ENCODE measurements around the gene NR1H3.

The NR1H3 gene

GRCh38 chr11:47259232-47259977 lies 1.6 kb downstream of the NR1H3 start:
- Histone ChIP-seq H3K4me1 (ENCODE audit: control insufficient read depth in 1 of 2, insufficient read depth in 2 of 2, low read length in 2 of 2) (peaks cover 27 to 30% of the 10 kb centered on the region in 2 experiments), H2AK5ac (ENCODE audit: low read length) (peak overlapping the region; percentile 85), H2BK120ac (ENCODE audit: insufficient read depth, low read length, poor library complexity) (peak overlapping the region; percentile 33), H4K8ac (ENCODE audit: low read depth, low read length) (peak overlapping the region; percentile 47), H4K12ac (ENCODE audit: low read depth, low read length) (peak overlapping the region; percentile 25), H3K23ac (ENCODE audit: low read length) (no peak overlapping the region), H3K4ac (ENCODE audit: low read depth, low read length) (peak overlapping the region; percentile 38), H3K4me2 (ENCODE audit: low read length) (peak overlapping the region; percentile 48), H3K79me1 (ENCODE audit: low read length) (peaks cover 23% of the 10 kb centered on the region), H3K27ac (ENCODE audit: low read depth, low read length) (peak overlapping the region; percentile 80), H2BK12ac (ENCODE audit: low read length) (peak overlapping the region; percentile 20), H3K9ac (ENCODE audit: low read length) (peak overlapping the region; percentile 39), H3K14ac (ENCODE audit: low read length) (peak overlapping the region; percentile 85), H4K91ac (ENCODE audit: low read depth, low read length) (peak overlapping the region; percentile 71), H3K9me3 (ENCODE audit: insufficient read depth, low read depth, low read length) (peaks cover 2% of the 10 kb centered on the region), H3K27me3 (ENCODE audit: insufficient read depth, low read length) (no peaks in the 10 kb centered on the region), H2BK5ac (ENCODE audit: low read depth, low read length, poor library complexity) (peak overlapping the region; percentile 3), H2AFZ (ENCODE audit: insufficient read depth, low read length, poor library complexity) (no peak overlapping the region), H3K79me2 (ENCODE audit: control insufficient read depth, insufficient read depth, low read length, poor library complexity) (no peaks in the 10 kb centered on the region), H3K18ac (ENCODE audit: low read length) (peak overlapping the region; percentile 20), H3K4me3 (ENCODE audit: low read depth, low read length) (no peak overlapping the region), H3K36me3 (ENCODE audit: control insufficient read depth in 1 of 2, insufficient read depth in 2 of 2, low read length in 2 of 2) (peaks cover 4 to 5% of the 10 kb centered on the region in 2 experiments)
- peak; percentile 61 to 73 for DNase-seq
- WGBS (ENCODE audit: extremely low coverage, insufficient coverage, insufficient read length), result no CpG with 5 or more reads among the region's 10 CpGs

- Histone ChIP-seq H2AK5ac (ENCODE audit: low read length) (peak overlapping the region; percentile 70), H2AFZ (ENCODE audit: insufficient read depth, low read length, poor library complexity) (no peak overlapping the region), H3K79me1 (ENCODE audit: low read length) (peaks cover 23% of the 10 kb centered on the region), H3K79me2 (ENCODE audit: control insufficient read depth, insufficient read depth, low read length, poor library complexity) (no peaks in the 10 kb centered on the region), H3K4me2 (ENCODE audit: low read length) (no peak overlapping the region), H3K9me3 (ENCODE audit: insufficient read depth, low read depth, low read length) (peaks cover 2% of the 10 kb centered on the region), H4K12ac (ENCODE audit: low read depth, low read length) (no peak overlapping the region), H3K14ac (ENCODE audit: low read length) (no peak overlapping the region), H3K18ac (ENCODE audit: low read length) (peak overlapping the region; percentile 39), H3K4me3 (ENCODE audit: low read depth, low read length) (no peak overlapping the region), H3K36me3 (ENCODE audit: control insufficient read depth in 1 of 2, insufficient read depth in 2 of 2, low read length in 2 of 2) (peaks cover 4 to 5% of the 10 kb centered on the region in 2 experiments), H4K8ac (ENCODE audit: low read depth, low read length) (peak overlapping the region; percentile 17), H3K4me1 (ENCODE audit: control insufficient read depth in 1 of 2, insufficient read depth in 2 of 2, low read length in 2 of 2) (peaks cover 21 to 25% of the 10 kb centered on the region in 2 experiments), H3K27me3 (ENCODE audit: insufficient read depth, low read length) (no peaks in the 10 kb centered on the region), H2BK120ac (ENCODE audit: insufficient read depth, low read length, poor library complexity) (no peak overlapping the region), H4K91ac (ENCODE audit: low read depth, low read length) (peak overlapping the region; percentile 16), H3K27ac (ENCODE audit: low read depth, low read length) (no peak overlapping the region), H3K9ac (ENCODE audit: low read length) (no peak overlapping the region), H3K23ac (ENCODE audit: low read length) (no peak overlapping the region), H2BK12ac (ENCODE audit: low read length) (peak overlapping the region; percentile 29), H3K4ac (ENCODE audit: low read depth, low read length) (peak overlapping the region; percentile 29), H2BK5ac (ENCODE audit: low read depth, low read length, poor library complexity) (no peak overlapping the region)
- no peak for DNase-seq
- no CpG with 5 or more reads among the region's 19 CpGs for WGBS (ENCODE audit: extremely low coverage, insufficient coverage, insufficient read length)
Measured at GRCh38 chr11:47260366-47260765, 2.6 kb downstream of the NR1H3 start.

GRCh38 chr11:47261291-47261800 lies 3.5 kb downstream of the NR1H3 start:
- no CpG with 5 or more reads among the region's 22 CpGs for WGBS (ENCODE audit: extremely low coverage, insufficient coverage, insufficient read length)
- Histone ChIP-seq H3K4me3 (ENCODE audit: low read depth, low read length) (no peak overlapping the region), H3K27me3 (ENCODE audit: insufficient read depth, low read length) (no peaks in the 10 kb centered on the region), H2AFZ (ENCODE audit: insufficient read depth, low read length, poor library complexity) (no peak overlapping the region), H3K9me3 (ENCODE audit: insufficient read depth, low read depth, low read length) (peaks cover 2% of the 10 kb centered on the region), H3K27ac (ENCODE audit: low read depth, low read length) (no peak overlapping the region), H3K36me3 (ENCODE audit: control insufficient read depth in 1 of 2, insufficient read depth in 2 of 2, low read length in 2 of 2) (peaks cover 4 to 5% of the 10 kb centered on the region in 2 experiments), H3K23ac (ENCODE audit: low read length) (no peak overlapping the region), H2BK5ac (ENCODE audit: low read depth, low read length, poor library complexity) (no peak overlapping the region), H2AK5ac (ENCODE audit: low read length) (no peak overlapping the region), H4K91ac (ENCODE audit: low read depth, low read length) (no peak overlapping the region), H3K14ac (ENCODE audit: low read length) (no peak overlapping the region), H3K4me1 (ENCODE audit: control insufficient read depth in 1 of 2, insufficient read depth in 2 of 2, low read length in 2 of 2) (peaks cover 21 to 28% of the 10 kb centered on the region in 2 experiments), H3K4me2 (ENCODE audit: low read length) (no peak overlapping the region), H3K4ac (ENCODE audit: low read depth, low read length) (no peak overlapping the region), H3K18ac (ENCODE audit: low read length) (no peak overlapping the region), H3K79me1 (ENCODE audit: low read length) (peaks cover 23% of the 10 kb centered on the region), H2BK120ac (ENCODE audit: insufficient read depth, low read length, poor library complexity) (no peak overlapping the region), H2BK12ac (ENCODE audit: low read length) (no peak overlapping the region), H4K8ac (ENCODE audit: low read depth, low read length) (no peak overlapping the region), H3K9ac (ENCODE audit: low read length) (no peak overlapping the region), H3K79me2 (ENCODE audit: control insufficient read depth, insufficient read depth, low read length, poor library complexity) (no peaks in the 10 kb centered on the region), H4K12ac (ENCODE audit: low read depth, low read length) (no peak overlapping the region)
- DNase-seq, result no peak

- H3K9ac ChIP-seq (ENCODE audit: low read length), result no peak overlapping the region
- no peaks in the 10 kb centered on the region for H3K27me3 ChIP-seq (ENCODE audit: insufficient read depth, low read length)
- no peak overlapping the region for H2BK120ac ChIP-seq (ENCODE audit: insufficient read depth, low read length, poor library complexity)
- H3K9me3 ChIP-seq (ENCODE audit: insufficient read depth, low read depth, low read length), result peaks cover 2% of the 10 kb centered on the region
- H2BK5ac ChIP-seq (ENCODE audit: low read depth, low read length, poor library complexity), result no peak overlapping the region
- peaks cover under 1% of the 10 kb centered on the region for H3K79me2 ChIP-seq (ENCODE audit: control insufficient read depth, insufficient read depth, low read length, poor library complexity)
- H2BK12ac ChIP-seq (ENCODE audit: low read length), result no peak overlapping the region
- no peak overlapping the region for H3K4ac ChIP-seq (ENCODE audit: low read depth, low read length)
- H3K23ac ChIP-seq (ENCODE audit: low read length), result peak overlapping the region; percentile 42
- no peak overlapping the region for H3K14ac ChIP-seq (ENCODE audit: low read length)
- no peak overlapping the region for H4K12ac ChIP-seq (ENCODE audit: low read depth, low read length)
- no peak overlapping the region for H3K27ac ChIP-seq (ENCODE audit: low read depth, low read length)
- H4K8ac ChIP-seq (ENCODE audit: low read depth, low read length), result no peak overlapping the region
- no CpG with 5 or more reads among the region's 6 CpGs for WGBS (ENCODE audit: extremely low coverage, insufficient coverage, insufficient read length)
- no peak overlapping the region for H3K18ac ChIP-seq (ENCODE audit: low read length)
- H3K79me1 ChIP-seq (ENCODE audit: low read length), result peaks cover 19% of the 10 kb centered on the region
- H2AFZ ChIP-seq (ENCODE audit: insufficient read depth, low read length, poor library complexity), result no peak overlapping the region
- H4K91ac ChIP-seq (ENCODE audit: low read depth, low read length), result no peak overlapping the region
- H3K4me1 ChIP-seq (ENCODE audit: control insufficient read depth in 1 of 2, insufficient read depth in 2 of 2, low read length in 2 of 2), result peaks cover 16 to 24% of the 10 kb centered on the region in 2 experiments
- peaks cover 4 to 5% of the 10 kb centered on the region in 2 experiments for H3K36me3 ChIP-seq (ENCODE audit: control insufficient read depth in 1 of 2, insufficient read depth in 2 of 2, low read length in 2 of 2)
- no peak for DNase-seq
- no peak overlapping the region for H3K4me3 ChIP-seq (ENCODE audit: low read depth, low read length)
- H2AK5ac ChIP-seq (ENCODE audit: low read length), result no peak overlapping the region
- no peak overlapping the region for H3K4me2 ChIP-seq (ENCODE audit: low read length)
Measured at GRCh38 chr11:47264119-47264518, 6.3 kb downstream of the NR1H3 start.

Data from trophoblast cell (in vitro differentiated cells and primary cell).